Thyroid gland (tissue), 4 donors: ENCODE measurements around the gene E2F1. TPM values are rescaled to one million over a fixed set of nuclear protein-coding genes. Genes with fewer than 3 reads are reported as not detected.
A peak's percentile ranks its signal among the peaks of the same experiment; 100 is the strongest.

Source experiments
- DNase-seq, 2 donors: peaks; one replicate each; pipeline ENCODE4 v3.0.0-alpha.2; 2019
- H3K27ac ChIP-seq, 3 donors: fragments of 200-600 bp; sonication (generic); 1 replicate in 2 of 3; 2 replicates in 1 of 3; pipeline ENCODE4 v1.5.1; 2016 to 2019; ENCODE audit warnings: mild to moderate bottlenecking in 1 of 3, moderate library complexity in 1 of 3
- H3K27me3 ChIP-seq: fragments of 200-600 bp; sonication (generic); one replicate; pipeline ENCODE4 v1.5.1; 2019
- H3K36me3 ChIP-seq, 2 donors: fragments of 200-600 bp; sonication (generic); one replicate each; pipeline ENCODE4 v1.5.1; 2016 to 2019
- H3K4me1 ChIP-seq, 2 donors: fragments of 200-600 bp; sonication (generic); one replicate each; pipeline ENCODE4 v1.5.1; 2017 to 2019
- H3K4me3 ChIP-seq, 3 donors: fragments of 200-600 bp; sonication (generic); replicated peaks in 1 of 3; 1 replicate in 2 of 3; 2 replicates in 1 of 3; pipeline ENCODE4 v1.5.1; 2016; ENCODE audit warnings: mild to moderate bottlenecking in 1 of 3
- H3K9me3 ChIP-seq: fragments of 200-600 bp; sonication (generic); one replicate; pipeline ENCODE4 v1.5.1; 2017
- CTCF ChIP-seq, 6 experiments: fragments of 200-600 bp in 3 of 6; fragments of 450-650 bp in 3 of 6; sonication (generic) in 3 of 6; IDR thresholded peaks; one replicate each; pipeline ENCODE4 v1.5.1; 2016 to 2019; ENCODE audit warnings: antibody characterized with exemption in 6 of 6, mild to moderate bottlenecking in 2 of 6, inconsistent platforms in 1 of 6, moderate library complexity in 1 of 6
- POLR2A ChIP-seq, 2 donors: fragments of 450-650 bp; IDR thresholded peaks; one replicate each; pipeline ENCODE4 v1.6.1; 2017; ENCODE audit warnings: antibody characterized with exemption in 2 of 2, mild to moderate bottlenecking in 2 of 2, moderate library complexity in 1 of 2
- WGBS, 2 donors: methylation state at CpG; one replicate each; pipeline ENCODE4 v1.1.5; 2017; 5-methylcytosine and 5-hydroxymethylcytosine counted together
- intact Hi-C: fragments of 100-400 bp; cut with DNase I; formaldehyde crosslinking; loops from one replicate; pipeline ENCODE4 v1.15.1; 2023
- total RNA-seq, 4 donors: library from RNA; depleted of rRNA; stranded (reverse); fragments of >200 nt; gene quantifications; one replicate each; pipeline ENCODE4 v1.2.3, GENCODE V29; 2016

E2F1 gene
- total RNA-seq, 4 donors from 2014 or later: 0.42 to 0.89 (median 0.67) TPM; not detected in 1

GRCh38 chr20:33727806-33728205 lies 41.6 kb upstream of the E2F1 start:
- intact Hi-C loops: loop anchor here (5.0 kb wide), 1 partner anchor 36 kb away; no protein-coding TSS in a partner anchor
- H3K4me1 ChIP-seq: peaks cover 12 to 35% of the 10 kb centered on the region in 2 donors
- no peak for DNase-seq
- H3K36me3 ChIP-seq: no peaks in the 10 kb centered on the region
- no peak for TF ChIP-seq CTCF (IDR thresholded peaks at IDR 0.05)
- no peak for TF ChIP-seq POLR2A (IDR thresholded peaks at IDR 0.05)
- no peaks in the 10 kb centered on the region for H3K27me3 ChIP-seq
- no peak overlapping the region for H3K27ac ChIP-seq
- no peaks in the 10 kb centered on the region for H3K9me3 ChIP-seq
- H3K4me3 ChIP-seq: no peak overlapping the region
- 88 to 90% methylated on average over 3 of the region's 3 CpGs for WGBS, 2 donors

DNA sequence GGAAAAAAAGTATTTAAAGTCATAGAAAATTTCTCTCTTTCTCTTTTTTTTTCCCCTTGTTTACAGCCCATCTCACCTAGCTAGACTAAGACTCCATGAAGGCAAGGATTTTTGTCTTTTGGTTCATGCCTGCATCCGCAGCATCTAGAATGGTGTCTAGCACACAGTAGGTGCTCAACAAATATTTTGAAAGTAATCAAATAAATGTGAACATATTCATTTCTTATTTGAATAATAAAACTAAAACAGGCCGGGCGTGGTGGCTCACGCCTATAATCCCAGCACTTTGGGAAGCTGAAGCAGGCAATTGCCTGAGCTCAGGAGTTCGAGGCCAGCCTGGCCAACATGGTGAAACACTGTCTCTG lies 40.9 kb upstream of the E2F1 start:
- Histone ChIP-seq H3K9me3 (no peaks in the 10 kb centered on the region), H3K4me3 (no peak overlapping the region), H3K4me1 (peaks cover 8 to 31% of the 10 kb centered on the region in 2 donors), H3K27me3 (no peaks in the 10 kb centered on the region), H3K27ac (peak overlapping the region in 1 of 3 donors; percentile 74), H3K36me3 (no peaks in the 10 kb centered on the region)
- intact Hi-C loops: loop anchor here (5.0 kb wide), 1 partner anchor 35 kb away; no protein-coding TSS in a partner anchor
- TF ChIP-seq CTCF (IDR thresholded peaks at IDR 0.05) (no peak), POLR2A (IDR thresholded peaks at IDR 0.05) (no peak)
- 94 to 96% methylated on average over 5 of the region's 5 CpGs for WGBS, 2 donors
- DNase-seq: no peak

DNA sequence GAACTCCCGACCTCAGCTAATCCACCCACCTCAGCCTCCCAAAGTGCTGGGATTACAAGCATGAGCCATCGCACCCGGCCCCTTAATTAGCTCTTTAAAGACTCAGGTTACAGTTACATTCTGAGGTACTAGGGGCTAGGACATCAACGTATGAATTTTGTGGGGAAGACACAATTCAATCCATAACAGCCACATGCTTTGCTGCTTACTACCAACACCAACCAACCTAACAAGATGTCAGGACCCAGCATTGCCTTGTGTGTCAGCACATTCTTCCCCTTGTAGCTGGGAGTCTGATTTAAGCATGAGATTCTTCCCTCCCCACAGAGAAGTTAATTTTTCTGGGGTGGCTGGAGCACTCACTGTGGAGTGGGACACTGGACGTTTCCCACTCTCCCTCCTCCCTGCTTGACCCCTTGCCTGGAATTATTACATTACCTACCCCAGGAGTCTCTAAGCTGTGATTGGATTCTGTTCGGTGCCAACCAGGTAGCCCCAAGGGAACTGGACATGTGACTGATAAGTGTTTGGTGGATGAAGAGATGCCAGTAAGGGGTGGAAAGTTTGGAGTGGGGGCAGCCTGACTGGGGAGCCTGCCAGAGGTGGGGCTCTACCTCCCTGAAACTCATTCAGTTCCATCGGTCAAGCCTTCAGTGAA lies 39.6 kb upstream of the E2F1 start:
- H3K27me3 ChIP-seq: no peaks in the 10 kb centered on the region
- intact Hi-C loops: loop anchor here (5.0 kb wide), 1 partner anchor 33 kb away; no protein-coding TSS in a partner anchor
- H3K36me3 ChIP-seq: no peaks in the 10 kb centered on the region
- H3K4me1 ChIP-seq: peaks cover 3 to 28% of the 10 kb centered on the region in 2 donors
- peak overlapping the region; percentile 28 to 74 (median 69) for H3K27ac ChIP-seq
- no peak for TF ChIP-seq CTCF (IDR thresholded peaks at IDR 0.05)
- TF ChIP-seq POLR2A (IDR thresholded peaks at IDR 0.05): no peak
- no peaks in the 10 kb centered on the region for H3K9me3 ChIP-seq
- DNase-seq: peak; percentile 77 to 92
- H3K4me3 ChIP-seq: no peak overlapping the region
- 49 to 55% methylated on average over 7 of the region's 7 CpGs for WGBS, 2 donors

- intact Hi-C loops: loop anchor here (5.0 kb wide), 1 partner anchor 32 kb away; no protein-coding TSS in a partner anchor
- Histone ChIP-seq H3K36me3 (no peaks in the 10 kb centered on the region), H3K9me3 (no peaks in the 10 kb centered on the region), H3K4me1 (peaks cover 3 to 30% of the 10 kb centered on the region in 2 donors), H3K4me3 (no peak overlapping the region), H3K27me3 (no peaks in the 10 kb centered on the region), H3K27ac (peak overlapping the region; percentile 53 to 74 (median 55))
- 67 to 68% methylated on average over 14 of the region's 14 CpGs for WGBS, 2 donors
- TF ChIP-seq CTCF (IDR thresholded peaks at IDR 0.05) (peak in 1 of 6 experiments; percentile 29), POLR2A (IDR thresholded peaks at IDR 0.05) (no peak)
- DNase-seq: peak; percentile 49
Measured at GRCh38 chr20:33724439-33725094, 38.4 kb upstream of the E2F1 start.
